Motor neuron (in vitro differentiated cells): ENCODE data around the gene GHR. TPM values are rescaled to one million over a fixed set of nuclear protein-coding genes. Genes with fewer than 3 reads are reported as not detected.
"Not testable (repeated sequence)": the region's sequence is repeated elsewhere in the genome, so short reads cannot be mapped to it uniquely, and the experiment has no call there.

Experiments used
- ATAC-seq, 8 experiments: fragments of 200-7000 bp; cut with Tn5 transposase; replicated peaks in 6 of 8; 2 replicates each; pipeline ENCODE4 v1.8.0; 2021; ENCODE audit warnings: mild to moderate bottlenecking in 8 of 8, moderate library complexity in 8 of 8
- H3K27ac ChIP-seq, 2 donors: fragments of 250-450 bp; sonication (Bioruptor Pico); 2 replicates each; pipeline ENCODE4 v1.9.0; 2021; ENCODE audit warnings: antibody characterized with exemption in 2 of 2, mild to moderate bottlenecking in 2 of 2, moderate library complexity in 1 of 2
- H3K4me1 ChIP-seq, 2 donors: fragments of 250-450 bp; sonication (Bioruptor Pico); replicated peaks in 1 of 2; 2 replicates each; pipeline ENCODE4 v1.6.1; 2021; ENCODE audit warnings: antibody characterized with exemption in 2 of 2, mild to moderate bottlenecking in 2 of 2, moderate library complexity in 1 of 2
- H3K4me3 ChIP-seq, 5 donors: fragments of 250-450 bp; sonication (Bioruptor Pico); 2 replicates each; pipeline ENCODE4 v1.9.0; 2021; ENCODE audit warnings: antibody characterized with exemption in 5 of 5, mild to moderate bottlenecking in 5 of 5, moderate library complexity in 4 of 5
- WGBS, 10 experiments: fragments of 450-650 bp; shearing (Covaris generic); methylation state at CpG; one replicate each; pipeline ENCODE4 v1.0.0; 2022; 5-methylcytosine and 5-hydroxymethylcytosine counted together
- in situ Hi-C, 9 experiments: fragments of 400-800 bp; cut with MboI; loops; one replicate each; pipeline ENCODE4 v1.15.0; 2021; ENCODE audit warnings: low sequenced_read_pairs in 9 of 9, low pct_unique_long_range_greater_than_20kb in 2 of 9; ENCODE audit not compliant: unreplicated experiment in 9 of 9
- total RNA-seq, 8 experiments: library from RNA; unstranded; fragments of 300-600 nt; gene quantifications; 2 replicates each; pipeline versions ENCODE4 v1.2.3 to v1.2.4, GENCODE V29; 2022

The GHR gene
- total RNA-seq, 8 experiments from 2014 or later, result 0.33 to 11.8 (median 2.2) TPM

- H3K27ac ChIP-seq, result no peak overlapping the region
- ATAC-seq, result peak in 7 of 8 experiments; percentile 19 to 94 (median 88)
Measured at GRCh38 chr5:42691413-42691937, 268.2 kb downstream of the GHR start.

GRCh38 chr5:42701351-42702059 lies 278.3 kb downstream of the GHR start:
- no peak overlapping the region for H3K4me3 ChIP-seq
- no peaks in the 10 kb centered on the region for H3K4me1 ChIP-seq
- in situ Hi-C loops, result no loop called here
- no peak overlapping the region for H3K27ac ChIP-seq
- no peak for ATAC-seq
- WGBS, 10 experiments, result 38 to 95% (median 76%) methylated on average over 3 to 7 of the region's 7 CpGs

More at GRCh38 chr5:42691413-42691937, 268.2 kb downstream of the GHR start:
- Histone ChIP-seq H3K4me3 (no peak overlapping the region), H3K4me1 (peaks cover 7 to 9% of the 10 kb centered on the region in 2 donors)
- 0 to 100% (median 41%) methylated on average over 1 to 3 of the region's 3 CpGs; no CpG with 5 or more reads in 4 of the 10 experiments for WGBS, 10 experiments
- in situ Hi-C loops, result no loop called here

- no peak for ATAC-seq
- 0 to 14% (median 3%) methylated on average over 1 of the region's 1 CpG; no CpG with 5 or more reads in 2 of the 10 experiments for whole genome bisulfite sequencing, 10 experiments
- Histone ChIP-seq H3K4me1 (no peaks in the 10 kb centered on the region), H3K27ac (no peak overlapping the region), H3K4me3 (no peak overlapping the region)
- in situ Hi-C loops, result no loop called here
Measured at GRCh38 chr5:42703238-42703637, 280.0 kb downstream of the GHR start.

GRCh38 chr5:42715785-42716184 lies 292.5 kb downstream of the GHR start:
- in situ Hi-C loops, result no loop called here
- ATAC-seq, result peak in 5 of 8 experiments; percentile 99 to 100 (median 100)
- Histone ChIP-seq H3K4me3 (no peak overlapping the region), H3K4me1 (peaks cover 9 to 21% of the 10 kb centered on the region in 2 donors), H3K27ac (peak overlapping the region in 1 of 2 donors; percentile 30)
- WGBS, 10 experiments, result 17 to 89% (median 50%) methylated on average over 1 to 3 of the region's 3 CpGs; no CpG with 5 or more reads in 3 of the 10 experiments

DNA sequence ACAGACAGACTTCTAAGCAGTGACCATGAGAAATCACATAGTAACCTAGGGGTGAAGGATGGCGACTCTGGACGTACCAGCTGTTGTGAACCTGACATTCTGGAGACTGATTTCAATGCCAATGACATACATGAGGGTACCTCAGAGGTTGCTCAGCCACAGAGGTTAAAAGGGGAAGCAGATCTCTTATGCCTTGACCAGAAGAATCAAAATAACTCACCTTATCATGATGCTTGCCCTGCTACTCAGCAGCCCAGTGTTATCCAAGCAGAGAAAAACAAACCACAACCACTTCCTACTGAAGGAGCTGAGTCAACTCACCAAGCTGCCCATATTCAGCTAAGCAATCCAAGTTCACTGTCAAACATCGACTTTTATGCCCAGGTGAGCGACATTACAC lies 295.4 kb downstream of the GHR start:
- 40 to 100% (median 80%) methylated on average over 1 to 2 of the region's 4 CpGs; no CpG with 5 or more reads in 1 of the 10 experiments for WGBS, 10 experiments
- H3K4me3 ChIP-seq, result no peak overlapping the region
- peaks cover 9 to 21% of the 10 kb centered on the region in 2 donors for H3K4me1 ChIP-seq
- in situ Hi-C loops, result no loop called here
- H3K27ac ChIP-seq, result no peak overlapping the region
- no peak for ATAC-seq

- peaks cover 9 to 21% of the 10 kb centered on the region in 2 donors for H3K4me1 ChIP-seq
- in situ Hi-C loops, result no loop called here
- ATAC-seq, result peak in 1 of 8 experiments; percentile 30
- no peak overlapping the region for H3K27ac ChIP-seq
- WGBS, 10 experiments, result 25 to 100% (median 94%) methylated on average over 1 of the region's 2 CpGs; no CpG with 5 or more reads in 2 of the 10 experiments
- H3K4me3 ChIP-seq, result no peak overlapping the region
Measured at GRCh38 chr5:42719034-42719433, 295.8 kb downstream of the GHR start.

DNA sequence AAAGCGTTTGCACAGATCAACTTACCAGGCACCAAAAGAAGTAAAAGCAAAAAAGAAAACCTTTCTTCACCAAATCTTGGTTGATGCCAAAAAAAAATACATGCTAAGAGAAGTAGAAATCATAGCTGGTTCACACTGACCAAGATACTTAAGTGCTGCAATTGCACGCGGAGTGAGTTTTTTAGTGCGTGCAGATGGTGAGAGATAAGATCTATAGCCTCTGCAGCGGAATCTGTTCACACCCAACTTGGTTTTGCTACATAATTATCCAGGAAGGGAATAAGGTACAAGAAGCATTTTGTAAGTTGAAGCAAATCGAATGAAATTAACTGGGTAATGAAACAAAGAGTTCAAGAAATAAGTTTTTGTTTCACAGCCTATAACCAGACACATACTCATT lies 297.0 kb downstream of the GHR start:
- peak in 1 of 8 experiments; percentile 31 for ATAC-seq
- Histone ChIP-seq H3K4me1 (peaks cover 8 to 15% of the 10 kb centered on the region in 2 donors), H3K27ac (no peak overlapping the region), H3K4me3 (no peak overlapping the region)
- WGBS, 10 experiments, result 53 to 100% (median 90%) methylated on average over 2 to 6 of the region's 6 CpGs
- in situ Hi-C loops, result no loop called here

DNA sequence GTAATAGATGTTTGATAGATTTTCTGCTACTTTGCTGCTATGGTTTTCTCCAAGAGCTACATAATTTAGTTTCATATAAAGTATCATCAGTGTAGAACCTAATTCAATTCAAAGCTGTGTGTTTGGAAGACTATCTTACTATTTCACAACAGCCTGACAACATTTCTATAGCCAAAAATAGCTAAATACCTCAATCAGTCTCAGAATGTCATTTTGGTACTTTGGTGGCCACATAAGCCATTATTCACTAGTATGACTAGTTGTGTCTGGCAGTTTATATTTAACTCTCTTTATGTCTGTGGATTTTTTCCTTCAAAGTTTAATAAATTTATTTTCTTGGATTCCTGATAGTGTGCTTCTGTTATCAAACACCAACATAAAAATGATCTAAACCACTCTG lies 298.2 kb downstream of the GHR start:
- Histone ChIP-seq H3K27ac (no peak overlapping the region), H3K4me3 (no peak overlapping the region), H3K4me1 (peaks cover 0 to 3% of the 10 kb centered on the region in 2 donors)
- no peak for ATAC-seq
- in situ Hi-C loops, result no loop called here

DNA sequence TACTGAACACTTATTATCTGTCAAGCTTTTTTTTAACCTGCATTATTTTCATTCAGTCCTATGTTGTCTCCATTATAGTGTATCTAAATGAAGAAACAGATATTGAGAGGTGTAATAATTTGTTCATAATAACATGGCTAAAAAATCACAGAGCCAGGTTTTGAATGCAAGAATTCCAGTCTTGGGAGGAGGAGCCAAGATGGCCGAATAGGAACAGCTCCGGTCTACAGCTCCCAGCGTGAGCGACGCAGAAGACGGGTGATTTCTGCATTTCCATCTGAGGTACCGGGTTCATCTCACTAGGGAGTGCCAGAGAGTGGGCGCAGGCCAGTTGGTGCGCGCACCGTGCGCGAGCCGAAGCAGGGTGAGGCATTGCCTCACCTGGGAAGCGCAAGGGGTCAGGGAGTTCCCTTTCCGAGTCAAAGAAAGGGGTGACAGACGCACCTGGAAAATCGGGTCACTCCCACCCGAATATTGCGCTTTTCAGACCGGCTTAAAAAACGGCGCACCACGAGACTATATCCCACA lies 311.4 kb downstream of the GHR start:
- 40 to 94% (median 93%) methylated on average over 1 to 3 of the region's 24 CpGs; no CpG with 5 or more reads in 7 of the 10 experiments for WGBS, 10 experiments
- ATAC-seq, H3K27ac ChIP-seq, H3K4me1 ChIP-seq, in situ Hi-C loops, H3K4me3 ChIP-seq: not testable (repeated sequence)

GRCh38 chr5:42740920-42741319 lies 317.7 kb downstream of the GHR start:
- Histone ChIP-seq H3K27ac (no peak overlapping the region), H3K4me3 (no peak overlapping the region), H3K4me1 (no peaks in the 10 kb centered on the region)
- in situ Hi-C loops, result no loop called here
- WGBS, 10 experiments, result 33 to 95% (median 85%) methylated on average over 1 of the region's 1 CpG
- ATAC-seq, result no peak

DNA sequence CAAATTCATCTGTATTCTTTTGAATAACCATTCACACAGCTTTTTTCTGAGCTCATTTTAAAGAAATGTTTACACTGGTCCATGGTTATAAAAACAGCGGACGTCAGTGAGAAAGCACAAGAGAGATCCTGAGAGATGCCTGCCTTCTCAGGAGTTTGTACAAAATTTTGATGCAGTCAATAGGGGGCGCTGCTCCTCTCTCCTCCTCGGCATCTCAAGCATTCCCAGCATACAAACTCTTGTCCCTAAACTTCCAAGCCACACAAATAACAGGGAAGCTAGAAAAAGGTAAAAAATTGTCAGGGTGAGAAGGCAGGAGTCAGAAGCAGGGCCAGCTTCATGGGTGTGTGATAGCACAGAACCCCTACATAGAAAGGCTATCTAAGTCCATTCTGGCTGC lies 322.2 kb downstream of the GHR start:
- no peaks in the 10 kb centered on the region for H3K4me1 ChIP-seq
- in situ Hi-C loops, result no loop called here
- 0 to 42% (median 35%) methylated on average over 2 to 4 of the region's 4 CpGs; no CpG with 5 or more reads in 4 of the 10 experiments for WGBS, 10 experiments
- H3K4me3 ChIP-seq, result no peak overlapping the region
- peak in 1 of 8 experiments; percentile 23 for ATAC-seq
- H3K27ac ChIP-seq, result no peak overlapping the region

DNA sequence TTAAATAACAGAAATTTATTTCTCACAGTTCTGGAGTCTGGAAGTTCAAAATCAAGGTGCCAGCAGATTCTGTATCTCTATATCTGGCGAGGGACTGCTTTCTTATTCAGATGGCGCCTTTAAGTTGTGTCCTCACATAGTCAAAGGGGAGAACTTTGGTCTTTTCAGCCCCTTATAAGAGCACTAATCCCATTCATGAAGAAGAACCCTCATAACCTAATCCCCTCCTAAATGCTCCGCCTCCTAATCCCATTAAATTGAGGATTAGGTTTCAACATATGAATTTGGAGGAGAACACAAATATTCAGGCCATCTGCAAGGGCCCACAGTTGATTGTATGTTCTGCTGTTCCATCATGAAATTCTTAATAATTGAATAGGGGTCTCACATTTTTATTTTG lies 322.6 kb downstream of the GHR start:
- in situ Hi-C loops, result no loop called here
- Histone ChIP-seq H3K4me3 (no peak overlapping the region), H3K27ac (no peak overlapping the region), H3K4me1 (no peaks in the 10 kb centered on the region)
- 20 to 100% (median 86%) methylated on average over 1 to 3 of the region's 3 CpGs; no CpG with 5 or more reads in 1 of the 10 experiments for WGBS, 10 experiments
- ATAC-seq, result no peak

GRCh38 chr5:42749020-42749419 lies 325.8 kb downstream of the GHR start:
- Histone ChIP-seq H3K27ac (no peak overlapping the region), H3K4me1 (no peaks in the 10 kb centered on the region), H3K4me3 (no peak overlapping the region)
- in situ Hi-C loops, result no loop called here
- ATAC-seq, result no peak
